WTC11 (cell line): Measurements from ENCODE around the gene NOSTRIN. TPM values are rescaled to one million over a fixed set of nuclear protein-coding genes. Genes with fewer than 3 reads are reported as not detected.

Source experiments
- ATAC-seq: fragments of 200-7000 bp; cut with Tn5 transposase; 2 replicates; pipeline ENCODE4 v1.10.0; 2021; ENCODE audit warnings: mild to moderate bottlenecking, moderate library complexity
- CTCF ChIA-PET: fragments of 300-600 bp; sonication (Branson Sonifier 250); formaldehyde crosslinking; loops from one replicate; lab custom pipeline; 2021; ENCODE audit warnings: antibody characterized with exemption; lab: Charles Lee
- POLR2A ChIA-PET: fragments of 350-600 bp; sonication (Branson Sonifier 250); formaldehyde crosslinking; loops from one replicate; lab custom pipeline; 2021; ENCODE audit warnings: antibody characterized with exemption; lab: Charles Lee
- DNase-seq: peaks from one replicate; pipeline ENCODE4 v3.0.0; 2021; ENCODE audit warnings: low spot score
- H3K27ac Mint-ChIP-seq: 2 replicates; pipeline ENCODE4 v1.8.0; 2021; ENCODE audit warnings: mixed read lengths
- H3K27me3 Mint-ChIP-seq: 2 replicates; pipeline ENCODE4 v1.8.0; 2021; ENCODE audit warnings: low read depth, mild to moderate bottlenecking, moderate library complexity, mixed read lengths
- H3K36me3 Mint-ChIP-seq: 2 replicates; pipeline ENCODE4 v1.8.0; 2021; ENCODE audit warnings: mixed read lengths
- H3K4me1 Mint-ChIP-seq: 2 replicates; pipeline ENCODE4 v1.8.0; 2022; ENCODE audit warnings: mixed read lengths
- H3K4me3 Mint-ChIP-seq: 2 replicates; pipeline ENCODE4 v1.8.0; 2021; ENCODE audit warnings: mild to moderate bottlenecking, moderate library complexity, mixed read lengths
- H3K9me3 Mint-ChIP-seq: 2 replicates; pipeline ENCODE4 v1.8.0; 2021; ENCODE audit warnings: mixed read lengths
- ATF1 ChIP-seq: sonication (generic); formaldehyde crosslinking; IDR thresholded peaks from 2 replicates; pipeline ENCODE4 v1.8.1; 2023; ENCODE audit warnings: mild to moderate bottlenecking, moderate library complexity, missing genetic modification reagents
- ATF3 ChIP-seq: sonication (generic); formaldehyde crosslinking; conservative IDR thresholded peaks from 2 replicates; pipeline ENCODE4 v1.8.1; 2022; ENCODE audit warnings: mild to moderate bottlenecking, missing genetic modification reagents
- ELF4 ChIP-seq: sonication (generic); formaldehyde crosslinking; IDR thresholded peaks from 2 replicates; pipeline ENCODE4 v1.8.1; 2022; ENCODE audit warnings: low read depth, mild to moderate bottlenecking, moderate library complexity, missing genetic modification reagents
- ESRRA ChIP-seq: sonication (generic); formaldehyde crosslinking; IDR thresholded peaks from 2 replicates; pipeline ENCODE4 v1.8.1; 2022; ENCODE audit warnings: mild to moderate bottlenecking, missing genetic modification reagents, borderline replicate concordance
- ETV6 ChIP-seq: sonication (generic); formaldehyde crosslinking; IDR thresholded peaks from 2 replicates; pipeline ENCODE4 v1.8.1; 2022; ENCODE audit warnings: mild to moderate bottlenecking, missing genetic modification reagents
- MYBL2 ChIP-seq: sonication (generic); formaldehyde crosslinking; IDR thresholded peaks from 2 replicates; pipeline ENCODE4 v1.8.1; 2023; ENCODE audit warnings: mild to moderate bottlenecking, moderate library complexity, missing genetic modification reagents
- NFATC4 ChIP-seq: fragments of 250-450 bp; sonication (Bioruptor Pico); IDR thresholded peaks from 2 replicates; pipeline ENCODE4 v1.9.0; 2021; ENCODE audit warnings: mild to moderate bottlenecking
- NFYB ChIP-seq: sonication (generic); formaldehyde crosslinking; conservative IDR thresholded peaks from 2 replicates; pipeline ENCODE4 v1.8.0; 2022; ENCODE audit warnings: low read depth, missing genetic modification reagents
- NR3C1 ChIP-seq: sonication (generic); formaldehyde crosslinking; conservative IDR thresholded peaks from 2 replicates; pipeline ENCODE4 v1.8.1; 2023; ENCODE audit warnings: low read depth, mild to moderate bottlenecking, missing genetic modification reagents
- OVOL2 ChIP-seq: fragments of 250-450 bp; sonication (Bioruptor Pico); IDR thresholded peaks from 2 replicates; pipeline ENCODE4 v1.9.0; 2021; ENCODE audit warnings: mild to moderate bottlenecking, borderline replicate concordance
- RELA ChIP-seq: sonication (generic); formaldehyde crosslinking; IDR thresholded peaks from 2 replicates; pipeline ENCODE4 v1.8.1; 2022; ENCODE audit warnings: missing genetic modification reagents, mild to moderate bottlenecking, borderline replicate concordance
- SOX15 ChIP-seq: fragments of 250-450 bp; sonication (Bioruptor Pico); IDR thresholded peaks from 2 replicates; pipeline ENCODE4 v1.9.0; 2021; ENCODE audit warnings: mild to moderate bottlenecking
- TCF7 ChIP-seq: sonication (generic); formaldehyde crosslinking; IDR thresholded peaks from 2 replicates; pipeline ENCODE4 v1.8.0; 2022; ENCODE audit warnings: mild to moderate bottlenecking, low read depth, missing genetic modification reagents, moderate library complexity
- TEAD1 ChIP-seq: sonication (generic); formaldehyde crosslinking; IDR thresholded peaks from 2 replicates; pipeline ENCODE4 v1.8.0; 2022; ENCODE audit warnings: mild to moderate bottlenecking, missing genetic modification reagents
- TP53 ChIP-seq: sonication (generic); formaldehyde crosslinking; IDR thresholded peaks from 2 replicates; pipeline ENCODE4 v1.8.1; 2023; ENCODE audit warnings: mild to moderate bottlenecking, missing genetic modification reagents
- ZNF263 ChIP-seq: sonication (generic); formaldehyde crosslinking; IDR thresholded peaks from 2 replicates; pipeline ENCODE4 v1.8.1; 2022; ENCODE audit warnings: low read depth, mild to moderate bottlenecking, moderate library complexity, missing genetic modification reagents
- ZNF416 ChIP-seq: fragments of 250-450 bp; sonication (Bioruptor Pico); IDR thresholded peaks from 2 replicates; pipeline ENCODE4 v1.9.0; 2021; ENCODE audit warnings: mild to moderate bottlenecking, inconsistent platforms
- total RNA-seq: library from RNA; stranded (reverse); gene quantifications from 3 replicates; pipeline ENCODE4 v1.2.3, GENCODE V29; 2021
- TF ChIP-seq, protein P1 (sequence below): sonication (generic); formaldehyde crosslinking; IDR thresholded peaks from 2 replicates; pipeline ENCODE4 v1.8.1; 2022; ENCODE audit warnings: missing genetic modification reagents, borderline replicate concordance
- TF ChIP-seq, protein P2 (sequence below): sonication (generic); formaldehyde crosslinking; IDR thresholded peaks from 2 replicates; pipeline ENCODE4 v1.8.1; 2023; ENCODE audit warnings: mild to moderate bottlenecking, missing genetic modification reagents, moderate library complexity
- TF ChIP-seq, protein P3 (sequence below): fragments of 250-450 bp; sonication (Bioruptor Pico); conservative IDR thresholded peaks from 2 replicates; pipeline ENCODE4 v1.9.0; 2021; ENCODE audit warnings: mild to moderate bottlenecking
- TF ChIP-seq, protein P4 (sequence below): sonication (generic); formaldehyde crosslinking; conservative IDR thresholded peaks from 2 replicates; pipeline ENCODE4 v1.8.1; 2023; ENCODE audit warnings: mild to moderate bottlenecking, low read depth, missing genetic modification reagents, moderate library complexity
- TF ChIP-seq, protein P5 (sequence below): sonication (generic); formaldehyde crosslinking; IDR thresholded peaks from 2 replicates; pipeline ENCODE4 v1.8.1; 2023; ENCODE audit warnings: mild to moderate bottlenecking, missing genetic modification reagents
- TF ChIP-seq, protein P6 (sequence below): sonication (generic); formaldehyde crosslinking; IDR thresholded peaks from 2 replicates; pipeline ENCODE4 v1.8.1; 2022; ENCODE audit warnings: low read depth, missing genetic modification reagents, borderline replicate concordance
- TF ChIP-seq, protein P7 (sequence below): sonication (generic); formaldehyde crosslinking; IDR thresholded peaks from 2 replicates; pipeline ENCODE4 v1.8.0; 2023; ENCODE audit warnings: missing genetic modification reagents

NOSTRIN gene
- total RNA-seq, 1 experiment from 2014 or later, result 0.22 TPM

GRCh38 chr2:168894720-168895119 is 92.3 kb downstream of the NOSTRIN start:
- Mint-ChIP-seq H3K4me1 (peaks cover 8% of the 10 kb centered on the region), H3K9me3 (no peaks in the 10 kb centered on the region), H3K27me3 (peaks cover 25% of the 10 kb centered on the region), H3K36me3 (no peaks in the 10 kb centered on the region), H3K4me3 (no peak overlapping the region), H3K27ac (no peak overlapping the region)
- no peak for DNase-seq
- POLR2A ChIA-PET, result no interaction called here
- TF ChIP-seq RELA (CRISPR knock-in tag), result no peak
- TF ChIP-seq ZNF263 (CRISPR knock-in tag), result no peak
- TF ChIP-seq TP53, result no peak
- TF ChIP-seq ZNF416, result no peak
- TF ChIP-seq MYBL2, result no peak
- TF ChIP-seq NR3C1, result no peak
- TF ChIP-seq TEAD1 (CRISPR knock-in tag), result no peak
- TF ChIP-seq SOX15, result no peak
- no peak for TF ChIP-seq ATF3 (CRISPR knock-in tag)
- CTCF ChIA-PET, result no interaction called here
- no peak for ATAC-seq

- TF ChIP-seq, protein P1, sequence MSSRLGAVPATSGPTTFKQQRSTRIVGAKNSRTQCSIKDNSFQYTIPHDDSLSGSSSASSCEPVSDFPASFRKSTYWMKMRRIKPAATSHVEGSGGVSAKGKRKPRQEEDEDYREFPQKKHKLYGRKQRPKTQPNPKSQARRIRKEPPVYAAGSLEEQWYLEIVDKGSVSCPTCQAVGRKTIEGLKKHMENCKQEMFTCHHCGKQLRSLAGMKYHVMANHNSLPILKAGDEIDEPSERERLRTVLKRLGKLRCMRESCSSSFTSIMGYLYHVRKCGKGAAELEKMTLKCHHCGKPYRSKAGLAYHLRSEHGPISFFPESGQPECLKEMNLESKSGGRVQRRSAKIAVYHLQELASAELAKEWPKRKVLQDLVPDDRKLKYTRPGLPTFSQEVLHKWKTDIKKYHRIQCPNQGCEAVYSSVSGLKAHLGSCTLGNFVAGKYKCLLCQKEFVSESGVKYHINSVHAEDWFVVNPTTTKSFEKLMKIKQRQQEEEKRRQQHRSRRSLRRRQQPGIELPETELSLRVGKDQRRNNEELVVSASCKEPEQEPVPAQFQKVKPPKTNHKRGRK, result no peak
- TF ChIP-seq ESRRA (CRISPR knock-in tag) (no peak), OVOL2 (no peak), TEAD1 (CRISPR knock-in tag) (no peak), NFATC4 (no peak), ZNF263 (CRISPR knock-in tag) (no peak), TCF7 (CRISPR knock-in tag) (no peak), ATF1 (CRISPR knock-in tag) (no peak), NFYB (no peak), ETV6 (CRISPR knock-in tag) (no peak), ELF4 (CRISPR knock-in tag) (no peak)
- TF ChIP-seq, protein P2, sequence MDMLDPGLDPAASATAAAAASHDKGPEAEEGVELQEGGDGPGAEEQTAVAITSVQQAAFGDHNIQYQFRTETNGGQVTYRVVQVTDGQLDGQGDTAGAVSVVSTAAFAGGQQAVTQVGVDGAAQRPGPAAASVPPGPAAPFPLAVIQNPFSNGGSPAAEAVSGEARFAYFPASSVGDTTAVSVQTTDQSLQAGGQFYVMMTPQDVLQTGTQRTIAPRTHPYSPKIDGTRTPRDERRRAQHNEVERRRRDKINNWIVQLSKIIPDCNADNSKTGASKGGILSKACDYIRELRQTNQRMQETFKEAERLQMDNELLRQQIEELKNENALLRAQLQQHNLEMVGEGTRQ (CRISPR knock-in tag), result no peak
- TF ChIP-seq, protein P3, sequence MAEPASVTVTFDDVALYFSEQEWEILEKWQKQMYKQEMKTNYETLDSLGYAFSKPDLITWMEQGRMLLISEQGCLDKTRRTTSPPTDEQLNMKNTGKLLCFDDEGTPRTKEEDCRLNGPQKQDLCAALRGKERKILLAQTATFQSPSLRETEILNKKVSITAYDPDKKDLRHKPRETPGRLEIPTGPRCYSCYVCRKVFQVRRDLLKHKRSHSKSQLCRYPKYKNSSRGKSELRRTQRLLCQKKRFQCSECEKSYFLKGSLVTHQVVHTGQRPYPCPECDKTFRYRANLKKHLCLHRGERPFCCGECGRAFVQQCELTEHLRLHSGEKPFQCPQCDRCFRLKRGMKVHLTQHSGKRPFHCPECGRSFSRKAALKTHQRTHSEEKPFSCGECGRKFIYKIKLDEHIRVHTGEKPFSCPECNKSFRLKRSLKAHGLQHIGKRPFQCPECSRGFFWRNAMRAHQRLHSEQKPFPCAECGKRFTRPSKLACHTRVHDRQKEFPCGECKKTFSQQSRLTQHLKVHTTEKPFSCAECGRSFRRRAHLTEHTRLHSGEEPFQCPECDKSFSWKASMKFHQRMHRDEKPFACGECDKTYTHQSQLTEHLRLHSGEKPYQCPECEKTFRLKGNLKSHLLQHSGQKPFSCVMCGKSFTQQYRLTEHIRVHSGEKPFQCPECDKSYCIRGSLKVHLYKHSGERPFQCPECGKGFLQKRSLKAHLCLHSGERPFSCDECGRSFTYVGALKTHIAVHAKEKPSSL, result no peak
- TF ChIP-seq, protein P4, sequence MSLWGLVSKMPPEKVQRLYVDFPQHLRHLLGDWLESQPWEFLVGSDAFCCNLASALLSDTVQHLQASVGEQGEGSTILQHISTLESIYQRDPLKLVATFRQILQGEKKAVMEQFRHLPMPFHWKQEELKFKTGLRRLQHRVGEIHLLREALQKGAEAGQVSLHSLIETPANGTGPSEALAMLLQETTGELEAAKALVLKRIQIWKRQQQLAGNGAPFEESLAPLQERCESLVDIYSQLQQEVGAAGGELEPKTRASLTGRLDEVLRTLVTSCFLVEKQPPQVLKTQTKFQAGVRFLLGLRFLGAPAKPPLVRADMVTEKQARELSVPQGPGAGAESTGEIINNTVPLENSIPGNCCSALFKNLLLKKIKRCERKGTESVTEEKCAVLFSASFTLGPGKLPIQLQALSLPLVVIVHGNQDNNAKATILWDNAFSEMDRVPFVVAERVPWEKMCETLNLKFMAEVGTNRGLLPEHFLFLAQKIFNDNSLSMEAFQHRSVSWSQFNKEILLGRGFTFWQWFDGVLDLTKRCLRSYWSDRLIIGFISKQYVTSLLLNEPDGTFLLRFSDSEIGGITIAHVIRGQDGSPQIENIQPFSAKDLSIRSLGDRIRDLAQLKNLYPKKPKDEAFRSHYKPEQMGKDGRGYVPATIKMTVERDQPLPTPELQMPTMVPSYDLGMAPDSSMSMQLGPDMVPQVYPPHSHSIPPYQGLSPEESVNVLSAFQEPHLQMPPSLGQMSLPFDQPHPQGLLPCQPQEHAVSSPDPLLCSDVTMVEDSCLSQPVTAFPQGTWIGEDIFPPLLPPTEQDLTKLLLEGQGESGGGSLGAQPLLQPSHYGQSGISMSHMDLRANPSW, result no peak
- TF ChIP-seq, protein P5, sequence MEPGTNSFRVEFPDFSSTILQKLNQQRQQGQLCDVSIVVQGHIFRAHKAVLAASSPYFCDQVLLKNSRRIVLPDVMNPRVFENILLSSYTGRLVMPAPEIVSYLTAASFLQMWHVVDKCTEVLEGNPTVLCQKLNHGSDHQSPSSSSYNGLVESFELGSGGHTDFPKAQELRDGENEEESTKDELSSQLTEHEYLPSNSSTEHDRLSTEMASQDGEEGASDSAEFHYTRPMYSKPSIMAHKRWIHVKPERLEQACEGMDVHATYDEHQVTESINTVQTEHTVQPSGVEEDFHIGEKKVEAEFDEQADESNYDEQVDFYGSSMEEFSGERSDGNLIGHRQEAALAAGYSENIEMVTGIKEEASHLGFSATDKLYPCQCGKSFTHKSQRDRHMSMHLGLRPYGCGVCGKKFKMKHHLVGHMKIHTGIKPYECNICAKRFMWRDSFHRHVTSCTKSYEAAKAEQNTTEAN (CRISPR knock-in tag), result no peak
- TF ChIP-seq, protein P6, sequence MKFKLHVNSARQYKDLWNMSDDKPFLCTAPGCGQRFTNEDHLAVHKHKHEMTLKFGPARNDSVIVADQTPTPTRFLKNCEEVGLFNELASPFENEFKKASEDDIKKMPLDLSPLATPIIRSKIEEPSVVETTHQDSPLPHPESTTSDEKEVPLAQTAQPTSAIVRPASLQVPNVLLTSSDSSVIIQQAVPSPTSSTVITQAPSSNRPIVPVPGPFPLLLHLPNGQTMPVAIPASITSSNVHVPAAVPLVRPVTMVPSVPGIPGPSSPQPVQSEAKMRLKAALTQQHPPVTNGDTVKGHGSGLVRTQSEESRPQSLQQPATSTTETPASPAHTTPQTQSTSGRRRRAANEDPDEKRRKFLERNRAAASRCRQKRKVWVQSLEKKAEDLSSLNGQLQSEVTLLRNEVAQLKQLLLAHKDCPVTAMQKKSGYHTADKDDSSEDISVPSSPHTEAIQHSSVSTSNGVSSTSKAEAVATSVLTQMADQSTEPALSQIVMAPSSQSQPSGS (CRISPR knock-in tag), result no peak
- TF ChIP-seq, protein P7, sequence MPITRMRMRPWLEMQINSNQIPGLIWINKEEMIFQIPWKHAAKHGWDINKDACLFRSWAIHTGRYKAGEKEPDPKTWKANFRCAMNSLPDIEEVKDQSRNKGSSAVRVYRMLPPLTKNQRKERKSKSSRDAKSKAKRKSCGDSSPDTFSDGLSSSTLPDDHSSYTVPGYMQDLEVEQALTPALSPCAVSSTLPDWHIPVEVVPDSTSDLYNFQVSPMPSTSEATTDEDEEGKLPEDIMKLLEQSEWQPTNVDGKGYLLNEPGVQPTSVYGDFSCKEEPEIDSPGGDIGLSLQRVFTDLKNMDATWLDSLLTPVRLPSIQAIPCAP (CRISPR knock-in tag), result no peak
- TF ChIP-seq, all 79 proteins: peak for 0
- H3K27ac Mint-ChIP-seq, result no peak overlapping the region
- ChIA-PET CTCF (no interaction called here), POLR2A (interaction anchor here (1.6 kb wide), 1 partner anchor 17 kb away, joined by 3 read pairs; no protein-coding TSS in a partner anchor)
- H3K4me3 Mint-ChIP-seq, result no peak overlapping the region
- H3K36me3 Mint-ChIP-seq, result no peaks in the 10 kb centered on the region
- no peak for ATAC-seq
- H3K9me3 Mint-ChIP-seq, result no peaks in the 10 kb centered on the region
- 0 out of 2 replicates have a peak, but pooled peaks cover 3% of the 10 kb centered on the region for H3K4me1 Mint-ChIP-seq
- peaks cover 20% of the 10 kb centered on the region for H3K27me3 Mint-ChIP-seq
- no peak for DNase-seq
Observed at GRCh38 chr2:168895771-168896170, 93.3 kb downstream of the NOSTRIN start.
